Astrocyte of the cerebellum (primary cell): ENCODE measurements around the gene ZNF18.
"Not testable (repeated sequence)": the region's sequence is repeated elsewhere in the genome, so short reads cannot be mapped to it uniquely, and the experiment has no call there.

Experiments
- DNase-seq: peaks from one replicate; pipeline ENCODE4 v3.0.0-alpha.2; 2011; ENCODE audit warnings: low read depth
- H3K4me3 ChIP-seq: 2 replicates; pipeline ENCODE4 v1.5.1; 2011; ENCODE audit warnings: mild to moderate bottlenecking, low read depth, low read length, moderate library complexity
- CTCF ChIP-seq: IDR thresholded peaks from 2 replicates; pipeline ENCODE4 v1.5.1; 2012; ENCODE audit warnings: low read length, low read depth, moderate library complexity, mild to moderate bottlenecking; ENCODE audit errors: missing control alignments
- in situ Hi-C: cut with HindIII; loops from 2 replicates; pipeline ENCODE4 v1.10.0; 2017; ENCODE audit warnings: low sequenced_read_pairs

Gene ZNF18

GRCh38 chr17:11990363-11990983 is 6.8 kb downstream of the ZNF18 start:
- H3K4me3 ChIP-seq = no peak overlapping the region
- in situ Hi-C loops = no loop called here
- DNase-seq = no peak
- TF ChIP-seq CTCF = no peak

GRCh38 chr17:11986942-11987329 is 10.3 kb downstream of the ZNF18 start:
- TF ChIP-seq CTCF = peak; percentile 46
- DNase-seq = peak; percentile 45
- in situ Hi-C loops = no loop called here
- H3K4me3 ChIP-seq = no peak overlapping the region

GRCh38 chr17:11986179-11986941 is 10.9 kb downstream of the ZNF18 start:
- peak; percentile 52 for DNase-seq
- TF ChIP-seq CTCF = no peak
- in situ Hi-C loops = no loop called here
- H3K4me3 ChIP-seq = no peak overlapping the region

- in situ Hi-C loops = no loop called here
- no peak for DNase-seq
- H3K4me3 ChIP-seq = no peak overlapping the region
- no peak for TF ChIP-seq CTCF
Observed at GRCh38 chr17:11981862-11982261, 15.4 kb downstream of the ZNF18 start.

- in situ Hi-C loops = no loop called here
- DNase-seq = no peak
- H3K4me3 ChIP-seq = no peak overlapping the region
- TF ChIP-seq CTCF = peak; percentile 34
Observed at GRCh38 chr17:11980813-11981212, 16.5 kb downstream of the ZNF18 start.

- no peak overlapping the region for H3K4me3 ChIP-seq
- DNase-seq = no peak
- TF ChIP-seq CTCF = no peak
- in situ Hi-C loops = no loop called here
Observed at GRCh38 chr17:11979795-11980194, 17.5 kb downstream of the ZNF18 start.

- in situ Hi-C loops, DNase-seq, H3K4me3 ChIP-seq: not testable (repeated sequence)
Observed at GRCh38 chr17:11972741-11973140, 24.5 kb downstream of the ZNF18 start.
